H9 (cell line): Measurements from ENCODE around the gene DPH2. TPM values are rescaled to one million over a fixed set of nuclear protein-coding genes. Genes with fewer than 3 reads are reported as not detected.

Source experiments
- DNase-seq: peaks from one replicate; pipeline ENCODE4 v3.0.0-alpha.2; 2017
- H2AFZ ChIP-seq: one replicate; pipeline ENCODE4 v1.6.1; 2013; ENCODE audit warnings: mild to moderate bottlenecking, low read length, control low read depth, moderate library complexity
- H2AK5ac ChIP-seq: 2 replicates; pipeline ENCODE4 v1.6.1; 2013; ENCODE audit warnings: low read length, control low read depth, mixed read lengths; ENCODE audit not compliant: insufficient read length
- H2BK120ac ChIP-seq: one replicate; pipeline ENCODE4 v1.6.1; 2013; ENCODE audit warnings: low read depth, mild to moderate bottlenecking, low read length, control low read depth, inconsistent platforms; ENCODE audit not compliant: poor library complexity, severe bottlenecking
- H2BK12ac ChIP-seq: 2 replicates; pipeline ENCODE4 v1.6.1; 2013; ENCODE audit warnings: low read length, control low read depth, mixed read lengths, low read depth; ENCODE audit not compliant: insufficient read length
- H2BK15ac ChIP-seq: 2 replicates; pipeline ENCODE4 v1.6.1; 2013; ENCODE audit warnings: low read depth, low read length, control low read depth
- H2BK20ac ChIP-seq: one replicate; pipeline ENCODE4 v1.6.1; 2013; ENCODE audit warnings: low read depth, mild to moderate bottlenecking, low read length, control low read depth, inconsistent platforms; ENCODE audit not compliant: poor library complexity, severe bottlenecking
- H2BK5ac ChIP-seq: 2 replicates; pipeline ENCODE4 v1.6.1; 2013; ENCODE audit warnings: low read length, control low read depth, mixed read lengths; ENCODE audit not compliant: insufficient read length
- H3K14ac ChIP-seq: 2 replicates; pipeline ENCODE4 v1.6.1; 2013; ENCODE audit warnings: low read length, control low read depth; ENCODE audit not compliant: insufficient read depth
- H3K18ac ChIP-seq: 2 replicates; pipeline ENCODE4 v1.6.1; 2013; ENCODE audit warnings: low read depth, mild to moderate bottlenecking, mixed read lengths, low read length, control low read depth; ENCODE audit not compliant: insufficient read length
- H3K23ac ChIP-seq: 2 replicates; pipeline ENCODE4 v1.6.1; 2013; ENCODE audit warnings: low read length, control low read depth, mixed read lengths, low read depth; ENCODE audit not compliant: insufficient read length
- H3K23me2 ChIP-seq: 2 replicates; pipeline ENCODE4 v1.6.1; 2013; ENCODE audit warnings: low read depth, mild to moderate bottlenecking, mixed read lengths, low read length, control low read depth; ENCODE audit not compliant: insufficient read length, poor library complexity, severe bottlenecking
- H3K27ac ChIP-seq: 2 replicates; pipeline ENCODE4 v1.5.1; 2013; ENCODE audit warnings: low read length, control low read depth, mixed read lengths, low read depth; ENCODE audit not compliant: insufficient read length
- H3K27me3 ChIP-seq: 2 replicates; pipeline ENCODE4 v1.6.1; 2013; ENCODE audit warnings: low read length, control low read depth, inconsistent platforms; ENCODE audit not compliant: insufficient read depth
- H3K4ac ChIP-seq: 2 replicates; pipeline ENCODE4 v1.6.1; 2013; ENCODE audit warnings: low read depth, mild to moderate bottlenecking, control low read depth, inconsistent platforms, low read length, moderate library complexity
- H3K4me1 ChIP-seq: 2 replicates; pipeline ENCODE4 v1.6.1; 2013; ENCODE audit warnings: low read length, control low read depth, inconsistent platforms; ENCODE audit not compliant: insufficient read depth
- H3K4me2 ChIP-seq: 2 replicates; pipeline ENCODE4 v1.6.1; 2013; ENCODE audit warnings: low read length, control low read depth, mixed read lengths; ENCODE audit not compliant: insufficient read length, insufficient read depth
- H3K56ac ChIP-seq: 2 replicates; pipeline ENCODE4 v1.6.1; 2013; ENCODE audit warnings: low read depth, mild to moderate bottlenecking, mixed read lengths, low read length, control low read depth; ENCODE audit not compliant: insufficient read length
- H3K79me1 ChIP-seq: 2 replicates; pipeline ENCODE4 v1.6.1; 2013; ENCODE audit warnings: low read depth, mild to moderate bottlenecking, moderate library complexity, low read length, control low read depth, inconsistent platforms; ENCODE audit not compliant: insufficient read depth, poor library complexity, severe bottlenecking
- H3K79me2 ChIP-seq: 2 replicates; pipeline ENCODE4 v1.6.1; 2013; ENCODE audit warnings: low read length, control low read depth, inconsistent platforms; ENCODE audit not compliant: insufficient read depth
- H3K9ac ChIP-seq: 2 replicates; pipeline ENCODE4 v1.6.1; 2013; ENCODE audit warnings: low read length, control low read depth, mixed read lengths; ENCODE audit not compliant: insufficient read length; ENCODE audit errors: extremely low read depth
- H3K9me3 ChIP-seq: one replicate; pipeline ENCODE4 v1.6.1; 2013; ENCODE audit warnings: low read depth, low read length, inconsistent platforms; ENCODE audit not compliant: control insufficient read depth
- H3T11ph ChIP-seq: one replicate; pipeline ENCODE4 v1.6.1; 2013; ENCODE audit warnings: mild to moderate bottlenecking, low read length, control low read depth, inconsistent platforms
- H4K20me1 ChIP-seq: one replicate; pipeline ENCODE4 v1.6.1; 2013; ENCODE audit not compliant: control insufficient read depth, insufficient read length, insufficient read depth
- H4K5ac ChIP-seq: 2 replicates; pipeline ENCODE4 v1.6.1; 2013; ENCODE audit warnings: low read depth, mild to moderate bottlenecking, mixed read lengths, low read length, control low read depth; ENCODE audit not compliant: insufficient read length
- H4K8ac ChIP-seq: replicated peaks from 2 replicates; pipeline ENCODE4 v1.6.1; 2013; ENCODE audit warnings: low read length, control low read depth, mixed read lengths, low read depth; ENCODE audit not compliant: insufficient read length
- H4K91ac ChIP-seq: 2 replicates; pipeline ENCODE4 v1.6.1; 2013; ENCODE audit warnings: low read depth, mild to moderate bottlenecking, moderate library complexity, mixed read lengths, low read length, control low read depth; ENCODE audit not compliant: insufficient read length
- H3K27ac Mint-ChIP-seq, 3 experiments: 2 replicates in 2 of 3; 3 replicates in 1 of 3; pipeline ENCODE4 v1.8.0; 2020 to 2021; ENCODE audit warnings: mixed read lengths in 3 of 3, mild to moderate bottlenecking in 1 of 3, moderate library complexity in 1 of 3
- H3K27me3 Mint-ChIP-seq: 2 replicates; pipeline ENCODE4 v1.8.0; 2021; ENCODE audit warnings: low read depth, mild to moderate bottlenecking, moderate library complexity, mixed read lengths
- H3K36me3 Mint-ChIP-seq, 3 experiments: 2 replicates in 2 of 3; 3 replicates in 1 of 3; pipeline ENCODE4 v1.8.0; 2020 to 2021; ENCODE audit warnings: low read depth in 3 of 3, mixed read lengths in 3 of 3; ENCODE audit not compliant: insufficient read depth in 1 of 3
- H3K4me1 Mint-ChIP-seq, 2 experiments: 2 replicates each; pipeline ENCODE4 v1.8.0; 2020; ENCODE audit warnings: mixed read lengths in 2 of 2
- H3K4me3 Mint-ChIP-seq, 2 experiments: 2 replicates in 1 of 2; 3 replicates in 1 of 2; pipeline ENCODE4 v1.8.0; 2020 to 2021; ENCODE audit warnings: mild to moderate bottlenecking in 2 of 2, mixed read lengths in 2 of 2, moderate library complexity in 1 of 2
- H3K9me3 Mint-ChIP-seq, 2 experiments: 2 replicates in 1 of 2; 3 replicates in 1 of 2; pipeline ENCODE4 v1.8.0; 2020; ENCODE audit warnings: mild to moderate bottlenecking in 2 of 2, mixed read lengths in 2 of 2, moderate library complexity in 1 of 2
- CTCF ChIP-seq: fragments of 200-600 bp; sonication (generic); conservative IDR thresholded peaks from 3 replicates; pipeline ENCODE4 v1.8.0; 2021; ENCODE audit warnings: antibody characterized with exemption, mild to moderate bottlenecking
- WGBS: extraction: QIAGEN DNeasy Blood & Tissue Kit; methylation state at CpG from one replicate; pipeline ENCODE4 v1.1.7; 2013; ENCODE audit warnings: missing lambda C conversion rate, low lambda C conversion rate, mixed read lengths; ENCODE audit not compliant: insufficient read length; ENCODE audit errors: extremely low coverage; 5-methylcytosine and 5-hydroxymethylcytosine counted together
- total RNA-seq: library from RNA; stranded (reverse); gene quantifications from 2 replicates; pipeline ENCODE4 v1.2.1, GENCODE V29; 2021

The DPH2 gene
- total RNA-seq, 1 experiment from 2014 or later: 74.4 TPM

- no peak for DNase-seq
- no peak overlapping the region for H3K27ac Mint-ChIP-seq
Measured at GRCh38 chr1:44019466-44019948, 49.7 kb downstream of the DPH2 start.

More at GRCh38 chr1:44019466-44019948, 49.7 kb downstream of the DPH2 start:
- no peak overlapping the region for H4K5ac ChIP-seq
- no peaks in the 10 kb centered on the region for H3K9me3 ChIP-seq
- H3K4me1 Mint-ChIP-seq: peaks cover 11 to 19% of the 10 kb centered on the region in 2 experiments
- no peak overlapping the region for H2BK12ac ChIP-seq
- H4K91ac ChIP-seq: no peak overlapping the region
- no peak overlapping the region for H3K9ac ChIP-seq
- H3K4ac ChIP-seq: no peak overlapping the region
- H3K27me3 ChIP-seq: no peaks in the 10 kb centered on the region
- no peaks in the 10 kb centered on the region for H3K79me2 ChIP-seq
- H4K20me1 ChIP-seq: no peaks in the 10 kb centered on the region
- H3T11ph ChIP-seq: no peak overlapping the region
- no peak overlapping the region for H4K8ac ChIP-seq
- no peaks in the 10 kb centered on the region for H3K4me1 ChIP-seq
- H3K23ac ChIP-seq: no peak overlapping the region
- H3K4me2 ChIP-seq: no peak overlapping the region
- no peak overlapping the region for H3K27ac ChIP-seq
- no peaks in the 10 kb centered on the region for H3K23me2 ChIP-seq
- no peak overlapping the region for H2AK5ac ChIP-seq
- H2BK120ac ChIP-seq: no peak overlapping the region
- H3K56ac ChIP-seq: no peak overlapping the region
- H2BK15ac ChIP-seq: no peak overlapping the region
- TF ChIP-seq CTCF: no peak
- no peaks in the 10 kb centered on the region for H3K9me3 Mint-ChIP-seq
- no peaks in the 10 kb centered on the region for H3K79me1 ChIP-seq
- H3K14ac ChIP-seq: no peak overlapping the region; the same call in 1 of the 2 replicates
- no peaks in the 10 kb centered on the region for H3K27me3 Mint-ChIP-seq
- no peak overlapping the region for H2AFZ ChIP-seq
- H3K18ac ChIP-seq: no peak overlapping the region
- peaks cover 13 to 31% (median 14%) of the 10 kb centered on the region in 3 experiments; a peak in 6 of 7 replicates for H3K36me3 Mint-ChIP-seq
- WGBS: no CpG with 5 or more reads among the region's 13 CpGs
- no peak overlapping the region for H3K4me3 Mint-ChIP-seq
- no peak overlapping the region for H2BK5ac ChIP-seq
- H2BK20ac ChIP-seq: no peak overlapping the region
